ENCODE results near the gene NFKBIE. TPM values are rescaled to one million over a fixed set of nuclear protein-coding genes. Genes with fewer than 3 reads are reported as not detected.

The NFKBIE gene
- total and polyA plus RNA-seq, 4 donors, result 3.7 to 4.9 (median 4.7) TPM

DNA sequence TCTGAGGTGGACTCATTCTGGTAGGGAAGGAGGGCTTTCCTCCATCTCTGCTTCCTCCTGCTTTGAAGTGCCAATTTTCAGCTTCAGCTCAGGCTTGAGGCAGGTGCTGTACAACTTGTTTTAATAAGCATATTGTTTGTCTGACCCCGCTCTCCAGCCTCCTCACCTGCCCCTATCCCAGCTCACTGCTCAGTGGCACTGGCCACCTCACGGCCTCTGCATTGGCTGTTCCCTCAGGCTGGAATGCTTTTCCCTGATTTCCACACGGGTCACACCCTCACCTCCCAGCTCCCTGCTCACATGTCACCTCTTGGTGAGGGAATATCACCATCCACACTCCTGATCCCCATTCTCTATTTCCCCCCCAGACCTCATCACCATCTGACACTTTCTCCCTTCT lies 33.5 kb upstream of the NFKBIE start:
- H3K27me3 ChIP-seq (ENCODE audit: control insufficient read depth in 4 of 4, insufficient read depth in 4 of 4, low read length in 3 of 4), result peaks cover 0 to 12% (median 4%) of the 10 kb centered on the region in 4 donors
- no peak overlapping the region for H3K9ac ChIP-seq (ENCODE audit: low read depth in 1 of 2, low read length in 2 of 2)
- H3K36me3 ChIP-seq (ENCODE audit: control insufficient read depth in 4 of 4, insufficient read depth in 3 of 4, low read depth in 1 of 4, low read length in 3 of 4), result peaks cover 3 to 38% (median 18%) of the 10 kb centered on the region in 4 donors
- H3K4me1 ChIP-seq (ENCODE audit: control insufficient read depth in 4 of 4, insufficient read depth in 4 of 4, low read length in 3 of 4), result peaks cover 7 to 13% (median 11%) of the 10 kb centered on the region in 4 donors
- no peaks in the 10 kb centered on the region for H3K9me3 ChIP-seq (ENCODE audit: control insufficient read depth in 4 of 4, low read length in 3 of 4)
- H3K4me3 ChIP-seq (ENCODE audit: low read depth in 1 of 3, low read length in 3 of 3), result no peak overlapping the region
- DNase-seq (ENCODE audit: low spot score), result no peak
- no peak overlapping the region for H3K27ac ChIP-seq (ENCODE audit: low read depth in 1 of 2, low read length in 2 of 2)
- TF ChIP-seq HNF4G (IDR thresholded peaks at IDR 0.05), result no peak
- TF ChIP-seq, protein P1, sequence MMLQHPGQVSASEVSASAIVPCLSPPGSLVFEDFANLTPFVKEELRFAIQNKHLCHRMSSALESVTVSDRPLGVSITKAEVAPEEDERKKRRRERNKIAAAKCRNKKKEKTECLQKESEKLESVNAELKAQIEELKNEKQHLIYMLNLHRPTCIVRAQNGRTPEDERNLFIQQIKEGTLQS (IDR thresholded peaks at IDR 0.05), result no peak
- TF ChIP-seq TAF1 (conservative IDR thresholded peaks at IDR 0.05), result no peak
- no peak for TF ChIP-seq FOXA1 (IDR thresholded peaks at IDR 0.05)
- no peak for TF ChIP-seq NR2F2 (IDR thresholded peaks at IDR 0.05)
- TF ChIP-seq, protein P2, sequence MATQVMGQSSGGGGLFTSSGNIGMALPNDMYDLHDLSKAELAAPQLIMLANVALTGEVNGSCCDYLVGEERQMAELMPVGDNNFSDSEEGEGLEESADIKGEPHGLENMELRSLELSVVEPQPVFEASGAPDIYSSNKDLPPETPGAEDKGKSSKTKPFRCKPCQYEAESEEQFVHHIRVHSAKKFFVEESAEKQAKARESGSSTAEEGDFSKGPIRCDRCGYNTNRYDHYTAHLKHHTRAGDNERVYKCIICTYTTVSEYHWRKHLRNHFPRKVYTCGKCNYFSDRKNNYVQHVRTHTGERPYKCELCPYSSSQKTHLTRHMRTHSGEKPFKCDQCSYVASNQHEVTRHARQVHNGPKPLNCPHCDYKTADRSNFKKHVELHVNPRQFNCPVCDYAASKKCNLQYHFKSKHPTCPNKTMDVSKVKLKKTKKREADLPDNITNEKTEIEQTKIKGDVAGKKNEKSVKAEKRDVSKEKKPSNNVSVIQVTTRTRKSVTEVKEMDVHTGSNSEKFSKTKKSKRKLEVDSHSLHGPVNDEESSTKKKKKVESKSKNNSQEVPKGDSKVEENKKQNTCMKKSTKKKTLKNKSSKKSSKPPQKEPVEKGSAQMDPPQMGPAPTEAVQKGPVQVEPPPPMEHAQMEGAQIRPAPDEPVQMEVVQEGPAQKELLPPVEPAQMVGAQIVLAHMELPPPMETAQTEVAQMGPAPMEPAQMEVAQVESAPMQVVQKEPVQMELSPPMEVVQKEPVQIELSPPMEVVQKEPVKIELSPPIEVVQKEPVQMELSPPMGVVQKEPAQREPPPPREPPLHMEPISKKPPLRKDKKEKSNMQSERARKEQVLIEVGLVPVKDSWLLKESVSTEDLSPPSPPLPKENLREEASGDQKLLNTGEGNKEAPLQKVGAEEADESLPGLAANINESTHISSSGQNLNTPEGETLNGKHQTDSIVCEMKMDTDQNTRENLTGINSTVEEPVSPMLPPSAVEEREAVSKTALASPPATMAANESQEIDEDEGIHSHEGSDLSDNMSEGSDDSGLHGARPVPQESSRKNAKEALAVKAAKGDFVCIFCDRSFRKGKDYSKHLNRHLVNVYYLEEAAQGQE (IDR thresholded peaks at IDR 0.05), result no peak
- no peak for TF ChIP-seq GABPA (IDR thresholded peaks at IDR 0.05 in 1 of 2, conservative IDR thresholded peaks at IDR 0.05 in 1 of 2)
- TF ChIP-seq SP1 (IDR thresholded peaks at IDR 0.05), result no peak
- no peak for TF ChIP-seq RXRA (IDR thresholded peaks at IDR 0.05)
- TF ChIP-seq EGR1 (IDR thresholded peaks at IDR 0.05; ENCODE audit: low read depth in 2 of 2), result no peak
- 86% methylated on average over 3 of the region's 3 CpGs for WGBS

DNA sequence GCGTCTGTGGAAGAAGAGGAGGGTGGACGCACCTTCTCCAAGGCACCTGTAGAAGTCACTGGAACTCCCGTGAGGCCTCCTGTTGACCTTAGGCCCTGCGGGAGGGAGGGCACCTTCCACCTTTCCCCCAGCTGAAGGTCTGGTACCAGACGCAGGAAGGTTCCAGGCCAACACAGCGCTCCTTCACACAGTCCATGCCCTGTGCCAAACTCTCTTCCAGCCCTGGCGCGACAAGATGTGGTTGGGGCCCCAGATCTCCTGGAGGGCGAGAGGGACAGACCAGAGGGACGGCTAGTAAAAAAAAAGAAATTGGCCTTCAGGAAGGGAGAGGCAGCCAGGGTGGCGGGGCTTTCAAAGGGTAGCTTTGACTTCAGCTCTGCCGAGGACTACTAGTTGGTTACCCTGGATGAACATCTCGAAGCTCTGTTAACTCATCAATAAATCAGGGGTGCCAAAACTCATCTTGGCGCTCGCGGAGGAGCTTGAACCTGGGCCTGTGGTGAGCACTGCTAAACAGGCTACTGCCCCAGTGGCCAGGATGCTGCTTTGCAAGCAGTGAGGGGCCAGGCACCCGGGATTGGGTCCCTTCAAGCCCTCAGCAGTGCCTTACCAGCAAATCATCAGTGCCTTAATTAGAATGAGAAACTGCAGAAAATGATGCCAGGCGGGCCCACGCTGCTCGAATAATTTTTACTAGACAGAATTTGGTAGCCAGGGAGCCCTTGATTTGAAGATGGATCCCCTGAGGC lies 32.9 kb upstream of the NFKBIE start:
- H3K27ac ChIP-seq (ENCODE audit: low read depth in 1 of 2, low read length in 2 of 2), result no peak overlapping the region
- WGBS, result 44% methylated on average over 20 of the region's 20 CpGs
- no peak overlapping the region for H3K9ac ChIP-seq (ENCODE audit: low read depth in 1 of 2, low read length in 2 of 2)
- DNase-seq (ENCODE audit: low spot score), result no peak
- H3K9me3 ChIP-seq (ENCODE audit: control insufficient read depth in 4 of 4, low read length in 3 of 4), result no peaks in the 10 kb centered on the region
- peaks cover 3 to 32% (median 16%) of the 10 kb centered on the region in 4 donors for H3K36me3 ChIP-seq (ENCODE audit: control insufficient read depth in 4 of 4, insufficient read depth in 3 of 4, low read depth in 1 of 4, low read length in 3 of 4)
- no peak overlapping the region for H3K4me3 ChIP-seq (ENCODE audit: low read depth in 1 of 3, low read length in 3 of 3)
- TF ChIP-seq, protein P3, sequence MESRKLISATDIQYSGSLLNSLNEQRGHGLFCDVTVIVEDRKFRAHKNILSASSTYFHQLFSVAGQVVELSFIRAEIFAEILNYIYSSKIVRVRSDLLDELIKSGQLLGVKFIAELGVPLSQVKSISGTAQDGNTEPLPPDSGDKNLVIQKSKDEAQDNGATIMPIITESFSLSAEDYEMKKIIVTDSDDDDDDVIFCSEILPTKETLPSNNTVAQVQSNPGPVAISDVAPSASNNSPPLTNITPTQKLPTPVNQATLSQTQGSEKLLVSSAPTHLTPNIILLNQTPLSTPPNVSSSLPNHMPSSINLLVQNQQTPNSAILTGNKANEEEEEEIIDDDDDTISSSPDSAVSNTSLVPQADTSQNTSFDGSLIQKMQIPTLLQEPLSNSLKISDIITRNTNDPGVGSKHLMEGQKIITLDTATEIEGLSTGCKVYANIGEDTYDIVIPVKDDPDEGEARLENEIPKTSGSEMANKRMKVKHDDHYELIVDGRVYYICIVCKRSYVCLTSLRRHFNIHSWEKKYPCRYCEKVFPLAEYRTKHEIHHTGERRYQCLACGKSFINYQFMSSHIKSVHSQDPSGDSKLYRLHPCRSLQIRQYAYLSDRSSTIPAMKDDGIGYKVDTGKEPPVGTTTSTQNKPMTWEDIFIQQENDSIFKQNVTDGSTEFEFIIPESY (IDR thresholded peaks at IDR 0.05), result no peak
- no peak for TF ChIP-seq GABPA (IDR thresholded peaks at IDR 0.05 in 1 of 2, conservative IDR thresholded peaks at IDR 0.05 in 1 of 2)
- TF ChIP-seq TAF1 (conservative IDR thresholded peaks at IDR 0.05), result no peak
- no peak for TF ChIP-seq JUND (IDR thresholded peaks at IDR 0.05)
- TF ChIP-seq, protein P2 (IDR thresholded peaks at IDR 0.05), result no peak
- no peak for TF ChIP-seq YY1 (IDR thresholded peaks at IDR 0.05)
- H3K27me3 ChIP-seq (ENCODE audit: control insufficient read depth in 4 of 4, insufficient read depth in 4 of 4, low read length in 3 of 4), result peaks cover 0 to 12% (median 4%) of the 10 kb centered on the region in 4 donors
- peaks cover 7 to 13% (median 11%) of the 10 kb centered on the region in 4 donors for H3K4me1 ChIP-seq (ENCODE audit: control insufficient read depth in 4 of 4, insufficient read depth in 4 of 4, low read length in 3 of 4)

Measured in liver (tissue), 9 donors.